NCI-H82 treated with DMSO at 0.1 percent for 48 hours (cell line): Measurements from ENCODE around the gene LRTM2.

Source experiments
- DNase-seq: peaks from one replicate; lab custom pipeline; 2025; ENCODE audit not compliant: unreplicated experiment; lab: John Stamatoyannopoulos, UW

Gene LRTM2

GRCh38 chr12:1842183-1842904 is 22.0 kb downstream of the LRTM2 start:
- no peak for DNase-seq

GRCh38 chr12:1842905-1843640 is 22.7 kb downstream of the LRTM2 start:
- no peak for DNase-seq

GRCh38 chr12:1843641-1844005 is 23.3 kb downstream of the LRTM2 start:
- DNase-seq = no peak

- DNase-seq = no peak
Observed at GRCh38 chr12:1844223-1844622, 23.9 kb downstream of the LRTM2 start.

GRCh38 chr12:1844661-1845409 is 24.5 kb downstream of the LRTM2 start:
- DNase-seq = no peak

GRCh38 chr12:1845427-1845826 is 25.1 kb downstream of the LRTM2 start:
- no peak for DNase-seq

- no peak for DNase-seq
Observed at GRCh38 chr12:1845886-1846285, 25.5 kb downstream of the LRTM2 start.

GRCh38 chr12:1846421-1847405 is 26.3 kb downstream of the LRTM2 start:
- no peak for DNase-seq

GRCh38 chr12:1847411-1847810 is 27.0 kb downstream of the LRTM2 start:
- DNase-seq = no peak

- DNase-seq = no peak
Observed at GRCh38 chr12:1848146-1848545, 27.8 kb downstream of the LRTM2 start.

GRCh38 chr12:1848745-1849144 is 28.4 kb downstream of the LRTM2 start:
- no peak for DNase-seq

- DNase-seq = no peak
Observed at GRCh38 chr12:1851151-1851701, 30.9 kb downstream of the LRTM2 start.

GRCh38 chr12:1852076-1852475 is 31.7 kb downstream of the LRTM2 start:
- DNase-seq = no peak

- DNase-seq = no peak
Observed at GRCh38 chr12:1853716-1854115, 33.4 kb downstream of the LRTM2 start.

- no peak for DNase-seq
Observed at GRCh38 chr12:1855241-1855640, 34.9 kb downstream of the LRTM2 start.

GRCh38 chr12:1857086-1857485 is 36.7 kb downstream of the LRTM2 start:
- no peak for DNase-seq

- DNase-seq = no peak
Observed at GRCh38 chr12:1857821-1858220, 37.5 kb downstream of the LRTM2 start.

- no peak for DNase-seq
Observed at GRCh38 chr12:1858456-1858855, 38.1 kb downstream of the LRTM2 start.

- no peak for DNase-seq
Observed at GRCh38 chr12:1859643-1860042, 39.3 kb downstream of the LRTM2 start.

- no peak for DNase-seq
Observed at GRCh38 chr12:1862973-1863372, 42.6 kb downstream of the LRTM2 start.
